K562 (cell line): Measurements from ENCODE around the gene STAT6. TPM values are rescaled to one million over a fixed set of nuclear protein-coding genes. Genes with fewer than 3 reads are reported as not detected.
A peak's percentile ranks its signal among the peaks of the same experiment; 100 is the strongest.

Source experiments
- ADNP ChIP-seq: fragments of 200-800 bp; sonication (Bioruptor generic); IDR thresholded peaks from 2 replicates; pipeline ENCODE4 v1.6.1; 2016; ENCODE audit warnings: missing genetic modification characterization, missing compliant biosample characterization
- CBX3 ChIP-seq, 2 experiments: IDR thresholded peaks; 1 replicate in 1 of 2; 2 replicates in 1 of 2; pipeline ENCODE4 v1.6.1; 2012; ENCODE audit warnings: inconsistent platforms in 2 of 2, low read length in 2 of 2, borderline replicate concordance in 1 of 2, control low read depth in 1 of 2
- CEBPG ChIP-seq, 3 experiments: fragments of 200-800 bp in 1 of 3; sonication (Bioruptor generic) in 1 of 3; sonication (generic) in 1 of 3; formaldehyde crosslinking in 1 of 3; IDR thresholded peaks in 2 of 3; conservative IDR thresholded peaks in 1 of 3; 2 replicates each; pipeline versions ENCODE4 v1.6.1 to v1.8.0; 2016 to 2022; ENCODE audit warnings: missing compliant biosample characterization in 2 of 3, missing genetic modification characterization in 2 of 3, mild to moderate bottlenecking in 1 of 3, missing genetic modification reagents in 1 of 3
- ELK1 ChIP-seq: sonication (generic); formaldehyde crosslinking; IDR thresholded peaks from 2 replicates; pipeline ENCODE4 v1.8.1; 2022; ENCODE audit warnings: missing genetic modification reagents
- HOMEZ ChIP-seq: fragments of 250-450 bp; sonication (Bioruptor Pico); IDR thresholded peaks from 2 replicates; pipeline ENCODE4 v1.4.0; 2020; ENCODE audit warnings: mild to moderate bottlenecking, moderate library complexity
- MBD2 ChIP-seq: sonication (generic); IDR thresholded peaks from 2 replicates; pipeline ENCODE4 v1.6.1; 2016; ENCODE audit warnings: low read depth, borderline replicate concordance
- MGA ChIP-seq: fragments of 450-650 bp; IDR thresholded peaks from 2 replicates; pipeline ENCODE4 v1.6.1; 2016; ENCODE audit warnings: mild to moderate bottlenecking, moderate library complexity
- NCOA1 ChIP-seq: fragments of 450-650 bp; IDR thresholded peaks from 2 replicates; pipeline ENCODE4 v1.6.1; 2016; ENCODE audit warnings: low read depth
- RAD21 ChIP-seq, 2 experiments: fragments of 250-450 bp in 1 of 2; fragments of 450-650 bp in 1 of 2; sonication (Bioruptor Pico) in 1 of 2; formaldehyde crosslinking in 1 of 2; IDR thresholded peaks in 1 of 2; conservative IDR thresholded peaks in 1 of 2; 2 replicates each; pipeline versions ENCODE4 v1.4.0 to v1.8.0; 2020 to 2022; ENCODE audit warnings: mild to moderate bottlenecking in 2 of 2, moderate library complexity in 1 of 2
- SMARCC2 ChIP-seq: fragments of 450-650 bp; IDR thresholded peaks from 2 replicates; pipeline ENCODE4 v1.6.1; 2017; ENCODE audit warnings: antibody characterized with exemption, moderate library complexity, mild to moderate bottlenecking, low read depth
- SPI1 ChIP-seq: IDR thresholded peaks from 2 replicates; pipeline ENCODE4 v1.6.1; 2011; ENCODE audit warnings: low read depth, low read length, control low read depth, borderline replicate concordance
- SRSF9 ChIP-seq: fragments of 200-400 bp; formaldehyde crosslinking; IDR thresholded peaks from 2 replicates; pipeline ENCODE4 v1.6.1; 2017; ENCODE audit warnings: low read depth, low read length, borderline replicate concordance
- STAT5A ChIP-seq: IDR thresholded peaks from 2 replicates; pipeline ENCODE4 v1.6.1; 2012; ENCODE audit warnings: low read length, inconsistent platforms, borderline replicate concordance
- ZFP1 ChIP-seq: fragments of 450-650 bp; formaldehyde crosslinking; IDR thresholded peaks from 2 replicates; pipeline ENCODE4 v1.4.0; 2020; ENCODE audit warnings: mild to moderate bottlenecking, mixed read lengths
- polyA plus RNA-seq, 8 experiments: library from polyadenylated mRNA; depleted of rRNA in 4 of 8; stranded (reverse) in 5 of 8; unstranded in 3 of 8; fragments of >200 nt; fragmentation: Nextera tagmentation in 2 of 8; fragmentation: Illumina TruSeq in 1 of 8; extraction: Ambion mirVana in 2 of 8; extraction: Trizol in 1 of 8; gene quantifications; 2 replicates each; pipeline versions ENCODE4 v1.2.1 to v1.2.3, GENCODE V29; 2011 to 2014; ENCODE audit warnings: inconsistent platforms in 1 of 8, missing spikeins in 1 of 8
- total RNA-seq, 7 experiments: library from RNA; depleted of rRNA in 6 of 7; stranded (reverse); fragments of >200 nt in 6 of 7; fragmentation: Illumina TruSeq in 2 of 7; extraction: Trizol in 2 of 7; gene quantifications; 2 replicates each; pipeline versions ENCODE4 v1.2.1 to v1.2.3, GENCODE V29; 2011 to 2021; ENCODE audit warnings: low replicate concordance in 1 of 7

Gene STAT6
- total and polyA plus RNA-seq, 9 of the 15 experiments (the other 6 are each of a cell fraction or from before 2014, with no cell fraction given): 2.4 to 49.5 (median 26.5) TPM

- TF ChIP-seq ELK1 (CRISPR knock-in tag) (no peak), ADNP (no peak), HOMEZ (CRISPR knock-in tag) (no peak), MBD2 (no peak), SMARCC2 (no peak), SPI1 (peak; percentile 19; the same call in 1 of the 2 replicates), CEBPG (CRISPR knock-in tag; IDR thresholded peaks at IDR 0.05) (no peak), CEBPG (tag; conservative IDR thresholded peaks at IDR 0.05 in 1 of 2, IDR thresholded peaks at IDR 0.05 in 1 of 2) (no peak), CBX3 (IDR thresholded peaks at IDR 0.05; ENCODE audit: borderline replicate concordance in 1 of 2, low read length in 2 of 2) (peak in 1 of 2 experiments; percentile 31; a peak in 1 of 3 replicates), MGA (peak; percentile 96), ZFP1 (CRISPR knock-in tag) (no peak), RAD21 (CRISPR knock-in tag; conservative IDR thresholded peaks at IDR 0.05 in 1 of 2, IDR thresholded peaks at IDR 0.05 in 1 of 2) (no peak), STAT5A (no peak), SRSF9 (no peak), NCOA1 (no peak)
Observed at GRCh38 chr12:57085999-57086492, 25.1 kb downstream of the STAT6 start (continued).
